Liver (tissue), 3 donors: ENCODE data around the gene UPK3A.
"Not testable (repeated sequence)": the region's sequence is repeated elsewhere in the genome, so short reads cannot be mapped to it uniquely, and the experiment has no call there.

Source experiments
- EGR1 ChIP-seq, 2 donors: IDR thresholded peaks; 2 replicates each; pipeline ENCODE4 v1.6.1; 2016 to 2018; ENCODE audit warnings: antibody characterized with exemption in 2 of 2, low read depth in 2 of 2
- FOXA1 ChIP-seq: IDR thresholded peaks from 2 replicates; pipeline ENCODE4 v1.6.1; 2016; ENCODE audit warnings: antibody characterized with exemption
- GABPA ChIP-seq, 2 donors: IDR thresholded peaks in 1 of 2; conservative IDR thresholded peaks in 1 of 2; 2 replicates each; pipeline ENCODE4 v1.6.1; 2016; ENCODE audit warnings: antibody characterized with exemption in 2 of 2, mild to moderate bottlenecking in 1 of 2, moderate library complexity in 1 of 2
- JUND ChIP-seq, 2 donors: IDR thresholded peaks; 2 replicates each; pipeline ENCODE4 v1.6.1; 2016; ENCODE audit warnings: antibody characterized with exemption in 2 of 2
- RAD21 ChIP-seq, 2 donors: IDR thresholded peaks; 2 replicates each; pipeline ENCODE4 v1.6.1; 2016; ENCODE audit warnings: antibody characterized with exemption in 2 of 2, mild to moderate bottlenecking in 2 of 2
- SP1 ChIP-seq: IDR thresholded peaks from 2 replicates; pipeline ENCODE4 v1.6.1; 2018; ENCODE audit warnings: antibody characterized with exemption, mild to moderate bottlenecking
- TAF1 ChIP-seq: conservative IDR thresholded peaks from 2 replicates; pipeline ENCODE4 v1.6.1; 2016; ENCODE audit warnings: antibody characterized with exemption, mild to moderate bottlenecking
- YY1 ChIP-seq: IDR thresholded peaks from 2 replicates; pipeline ENCODE4 v1.6.1; 2016; ENCODE audit warnings: antibody characterized with exemption, mild to moderate bottlenecking
- TF ChIP-seq, protein P1 (sequence below): fragments of 150-350 bp; IDR thresholded peaks from 2 replicates; pipeline ENCODE4 v1.5.1; 2017; ENCODE audit warnings: improper control_type of control experiment, low read depth, low read length; ENCODE audit not compliant: missing input control
- TF ChIP-seq, protein P2 (sequence below): IDR thresholded peaks from 2 replicates; pipeline ENCODE4 v1.6.1; 2016; ENCODE audit warnings: antibody characterized with exemption, mild to moderate bottlenecking
- TF ChIP-seq, protein P3 (sequence below): IDR thresholded peaks from 2 replicates; pipeline ENCODE4 v1.6.1; 2016; ENCODE audit warnings: antibody characterized with exemption
- TF ChIP-seq, protein P4 (sequence below): IDR thresholded peaks from 2 replicates; pipeline ENCODE4 v1.6.1; 2016; ENCODE audit warnings: antibody characterized with exemption
- TF ChIP-seq, protein P5 (sequence below): IDR thresholded peaks from 2 replicates; pipeline ENCODE4 v1.6.1; 2016; ENCODE audit warnings: antibody characterized with exemption
- donor health status: healthy.
- donor health status: healthy.

DNA sequence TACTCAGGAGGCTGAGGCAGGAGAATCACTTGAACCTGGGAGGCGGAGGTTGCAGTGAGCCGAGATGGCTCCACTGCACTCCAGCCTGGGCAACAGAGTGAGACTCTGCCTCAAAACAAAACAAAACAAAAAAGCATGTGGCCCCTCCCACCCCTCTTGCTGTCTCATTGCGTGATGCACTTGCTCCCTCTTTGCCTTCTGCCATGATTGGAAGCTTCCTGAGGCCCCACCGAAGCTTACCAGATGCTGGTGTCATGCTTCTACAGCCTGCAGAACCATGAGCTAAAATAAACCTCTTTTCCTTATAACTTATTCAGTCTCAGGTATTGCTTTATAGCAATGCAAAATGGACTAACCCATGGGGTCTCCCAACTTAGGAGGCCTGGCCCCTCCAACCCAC lies 26.8 kb upstream of the UPK3A start:
- TF ChIP-seq, protein P1, sequence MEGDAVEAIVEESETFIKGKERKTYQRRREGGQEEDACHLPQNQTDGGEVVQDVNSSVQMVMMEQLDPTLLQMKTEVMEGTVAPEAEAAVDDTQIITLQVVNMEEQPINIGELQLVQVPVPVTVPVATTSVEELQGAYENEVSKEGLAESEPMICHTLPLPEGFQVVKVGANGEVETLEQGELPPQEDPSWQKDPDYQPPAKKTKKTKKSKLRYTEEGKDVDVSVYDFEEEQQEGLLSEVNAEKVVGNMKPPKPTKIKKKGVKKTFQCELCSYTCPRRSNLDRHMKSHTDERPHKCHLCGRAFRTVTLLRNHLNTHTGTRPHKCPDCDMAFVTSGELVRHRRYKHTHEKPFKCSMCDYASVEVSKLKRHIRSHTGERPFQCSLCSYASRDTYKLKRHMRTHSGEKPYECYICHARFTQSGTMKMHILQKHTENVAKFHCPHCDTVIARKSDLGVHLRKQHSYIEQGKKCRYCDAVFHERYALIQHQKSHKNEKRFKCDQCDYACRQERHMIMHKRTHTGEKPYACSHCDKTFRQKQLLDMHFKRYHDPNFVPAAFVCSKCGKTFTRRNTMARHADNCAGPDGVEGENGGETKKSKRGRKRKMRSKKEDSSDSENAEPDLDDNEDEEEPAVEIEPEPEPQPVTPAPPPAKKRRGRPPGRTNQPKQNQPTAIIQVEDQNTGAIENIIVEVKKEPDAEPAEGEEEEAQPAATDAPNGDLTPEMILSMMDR, result not testable (repeated sequence)
- TF ChIP-seq YY1; EGR1 (IDR thresholded peaks at IDR 0.05; ENCODE audit: low read depth in 2 of 2); RAD21 (IDR thresholded peaks at IDR 0.05); JUND (IDR thresholded peaks at IDR 0.05); GABPA (IDR thresholded peaks at IDR 0.05 in 1 of 2, conservative IDR thresholded peaks at IDR 0.05 in 1 of 2); FOXA1; TAF1; SP1: not testable (repeated sequence)
- TF ChIP-seq, protein P2, sequence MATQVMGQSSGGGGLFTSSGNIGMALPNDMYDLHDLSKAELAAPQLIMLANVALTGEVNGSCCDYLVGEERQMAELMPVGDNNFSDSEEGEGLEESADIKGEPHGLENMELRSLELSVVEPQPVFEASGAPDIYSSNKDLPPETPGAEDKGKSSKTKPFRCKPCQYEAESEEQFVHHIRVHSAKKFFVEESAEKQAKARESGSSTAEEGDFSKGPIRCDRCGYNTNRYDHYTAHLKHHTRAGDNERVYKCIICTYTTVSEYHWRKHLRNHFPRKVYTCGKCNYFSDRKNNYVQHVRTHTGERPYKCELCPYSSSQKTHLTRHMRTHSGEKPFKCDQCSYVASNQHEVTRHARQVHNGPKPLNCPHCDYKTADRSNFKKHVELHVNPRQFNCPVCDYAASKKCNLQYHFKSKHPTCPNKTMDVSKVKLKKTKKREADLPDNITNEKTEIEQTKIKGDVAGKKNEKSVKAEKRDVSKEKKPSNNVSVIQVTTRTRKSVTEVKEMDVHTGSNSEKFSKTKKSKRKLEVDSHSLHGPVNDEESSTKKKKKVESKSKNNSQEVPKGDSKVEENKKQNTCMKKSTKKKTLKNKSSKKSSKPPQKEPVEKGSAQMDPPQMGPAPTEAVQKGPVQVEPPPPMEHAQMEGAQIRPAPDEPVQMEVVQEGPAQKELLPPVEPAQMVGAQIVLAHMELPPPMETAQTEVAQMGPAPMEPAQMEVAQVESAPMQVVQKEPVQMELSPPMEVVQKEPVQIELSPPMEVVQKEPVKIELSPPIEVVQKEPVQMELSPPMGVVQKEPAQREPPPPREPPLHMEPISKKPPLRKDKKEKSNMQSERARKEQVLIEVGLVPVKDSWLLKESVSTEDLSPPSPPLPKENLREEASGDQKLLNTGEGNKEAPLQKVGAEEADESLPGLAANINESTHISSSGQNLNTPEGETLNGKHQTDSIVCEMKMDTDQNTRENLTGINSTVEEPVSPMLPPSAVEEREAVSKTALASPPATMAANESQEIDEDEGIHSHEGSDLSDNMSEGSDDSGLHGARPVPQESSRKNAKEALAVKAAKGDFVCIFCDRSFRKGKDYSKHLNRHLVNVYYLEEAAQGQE, result not testable (repeated sequence)
- TF ChIP-seq, protein P3, sequence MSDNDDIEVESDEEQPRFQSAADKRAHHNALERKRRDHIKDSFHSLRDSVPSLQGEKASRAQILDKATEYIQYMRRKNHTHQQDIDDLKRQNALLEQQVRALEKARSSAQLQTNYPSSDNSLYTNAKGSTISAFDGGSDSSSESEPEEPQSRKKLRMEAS, result not testable (repeated sequence)
- TF ChIP-seq, protein P4, sequence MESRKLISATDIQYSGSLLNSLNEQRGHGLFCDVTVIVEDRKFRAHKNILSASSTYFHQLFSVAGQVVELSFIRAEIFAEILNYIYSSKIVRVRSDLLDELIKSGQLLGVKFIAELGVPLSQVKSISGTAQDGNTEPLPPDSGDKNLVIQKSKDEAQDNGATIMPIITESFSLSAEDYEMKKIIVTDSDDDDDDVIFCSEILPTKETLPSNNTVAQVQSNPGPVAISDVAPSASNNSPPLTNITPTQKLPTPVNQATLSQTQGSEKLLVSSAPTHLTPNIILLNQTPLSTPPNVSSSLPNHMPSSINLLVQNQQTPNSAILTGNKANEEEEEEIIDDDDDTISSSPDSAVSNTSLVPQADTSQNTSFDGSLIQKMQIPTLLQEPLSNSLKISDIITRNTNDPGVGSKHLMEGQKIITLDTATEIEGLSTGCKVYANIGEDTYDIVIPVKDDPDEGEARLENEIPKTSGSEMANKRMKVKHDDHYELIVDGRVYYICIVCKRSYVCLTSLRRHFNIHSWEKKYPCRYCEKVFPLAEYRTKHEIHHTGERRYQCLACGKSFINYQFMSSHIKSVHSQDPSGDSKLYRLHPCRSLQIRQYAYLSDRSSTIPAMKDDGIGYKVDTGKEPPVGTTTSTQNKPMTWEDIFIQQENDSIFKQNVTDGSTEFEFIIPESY, result not testable (repeated sequence)
- TF ChIP-seq, protein P5, sequence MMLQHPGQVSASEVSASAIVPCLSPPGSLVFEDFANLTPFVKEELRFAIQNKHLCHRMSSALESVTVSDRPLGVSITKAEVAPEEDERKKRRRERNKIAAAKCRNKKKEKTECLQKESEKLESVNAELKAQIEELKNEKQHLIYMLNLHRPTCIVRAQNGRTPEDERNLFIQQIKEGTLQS, result not testable (repeated sequence)
